HL-60 (cell line): Measurements from ENCODE around the gene CYP3A7.

Experiments used
- POLR2AphosphoS5 ChIP-seq: IDR thresholded peaks from 2 replicates; pipeline ENCODE4 v1.6.1; 2012; ENCODE audit warnings: low read depth
- TF ChIP-seq, protein P1 (sequence below): IDR thresholded peaks from one replicate; pipeline ENCODE4 v1.5.1; 2011; ENCODE audit warnings: low read length, control low read depth, inconsistent platforms; ENCODE audit not compliant: insufficient read depth

DNA sequence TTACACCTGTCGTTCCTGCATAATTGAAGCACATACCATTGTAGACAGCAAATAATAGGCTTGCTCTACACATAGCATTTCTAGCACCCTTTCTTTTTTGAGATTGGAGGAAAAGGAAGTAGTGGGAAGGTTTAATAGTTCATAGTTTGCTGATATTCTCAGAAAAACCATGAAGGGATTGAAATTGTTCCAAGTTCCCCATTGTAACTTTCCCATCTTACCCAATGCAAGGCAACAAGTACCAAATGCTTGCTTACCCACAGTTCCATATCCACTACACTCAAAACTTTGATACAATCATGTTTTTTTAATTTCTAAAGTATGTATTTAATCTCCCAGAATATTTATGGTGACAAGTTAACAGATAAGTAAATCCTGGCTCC is 69.0 kb downstream of the CYP3A7 start:
- TF ChIP-seq POLR2AphosphoS5 = no peak
- TF ChIP-seq, protein P1, sequence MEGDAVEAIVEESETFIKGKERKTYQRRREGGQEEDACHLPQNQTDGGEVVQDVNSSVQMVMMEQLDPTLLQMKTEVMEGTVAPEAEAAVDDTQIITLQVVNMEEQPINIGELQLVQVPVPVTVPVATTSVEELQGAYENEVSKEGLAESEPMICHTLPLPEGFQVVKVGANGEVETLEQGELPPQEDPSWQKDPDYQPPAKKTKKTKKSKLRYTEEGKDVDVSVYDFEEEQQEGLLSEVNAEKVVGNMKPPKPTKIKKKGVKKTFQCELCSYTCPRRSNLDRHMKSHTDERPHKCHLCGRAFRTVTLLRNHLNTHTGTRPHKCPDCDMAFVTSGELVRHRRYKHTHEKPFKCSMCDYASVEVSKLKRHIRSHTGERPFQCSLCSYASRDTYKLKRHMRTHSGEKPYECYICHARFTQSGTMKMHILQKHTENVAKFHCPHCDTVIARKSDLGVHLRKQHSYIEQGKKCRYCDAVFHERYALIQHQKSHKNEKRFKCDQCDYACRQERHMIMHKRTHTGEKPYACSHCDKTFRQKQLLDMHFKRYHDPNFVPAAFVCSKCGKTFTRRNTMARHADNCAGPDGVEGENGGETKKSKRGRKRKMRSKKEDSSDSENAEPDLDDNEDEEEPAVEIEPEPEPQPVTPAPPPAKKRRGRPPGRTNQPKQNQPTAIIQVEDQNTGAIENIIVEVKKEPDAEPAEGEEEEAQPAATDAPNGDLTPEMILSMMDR = no peak
